ENCODE data around the gene NTM.

Gene NTM

DNA sequence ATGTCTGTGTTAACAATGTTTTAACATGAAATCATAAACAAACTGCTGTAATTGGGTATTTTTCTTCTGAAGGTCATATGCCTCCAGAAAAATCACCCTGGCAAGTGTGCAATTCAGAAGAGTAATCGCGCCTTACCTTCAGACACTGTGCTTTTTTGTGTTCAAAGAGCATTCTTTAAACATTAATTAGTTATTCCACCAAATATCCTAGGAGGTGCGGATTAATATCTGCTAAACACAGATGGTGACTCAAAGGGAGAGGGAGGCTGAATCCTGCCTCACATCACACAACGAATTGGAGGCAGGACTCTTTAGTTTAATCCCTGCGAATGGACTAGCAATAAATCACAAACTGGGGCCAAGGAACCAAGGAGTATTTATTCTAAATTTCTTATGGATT is 213.0 kb downstream of the NTM start:
- Histone ChIP-seq H3K27me3 (replicated peaks; ENCODE audit: control insufficient read depth, insufficient read depth, low read length, poor library complexity, severe bottlenecking) (no peaks in the 10 kb centered on the region), H3K36me3 (ENCODE audit: control insufficient read depth, insufficient read depth, low read length) (no peaks in the 10 kb centered on the region), H3K9me3 (ENCODE audit: control insufficient read depth, low read length) (no peaks in the 10 kb centered on the region), H3K4me3 (ENCODE audit: insufficient read depth, low read depth, low read length, poor library complexity, severe bottlenecking) (no peak overlapping the region), H3K27ac (ENCODE audit: insufficient read depth, low read length, poor library complexity, severe bottlenecking) (no peak overlapping the region), H3K4me1 (ENCODE audit: control insufficient read depth, insufficient read depth, low read length, poor library complexity, severe bottlenecking) (no peaks in the 10 kb centered on the region)
- no peak for DNase-seq

DNA sequence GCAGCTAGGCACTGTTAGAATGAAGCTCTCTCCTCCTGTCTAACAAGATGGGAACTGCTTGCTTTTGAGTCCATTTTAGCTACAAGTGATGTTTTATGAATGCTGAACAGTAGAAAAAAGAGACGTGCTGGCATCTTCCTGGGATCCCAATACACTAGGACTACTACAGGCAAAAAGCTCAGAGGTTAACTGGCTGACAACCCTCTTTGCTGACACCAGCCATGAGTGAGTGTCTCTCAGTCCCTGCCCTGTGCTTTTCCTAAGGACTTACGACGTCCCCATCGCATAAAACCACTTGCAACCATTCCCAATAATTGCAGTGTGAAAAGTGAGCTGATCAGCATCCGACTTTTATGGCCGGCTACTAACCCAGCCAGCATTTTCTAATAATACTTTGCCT is 213.5 kb downstream of the NTM start:
- no peak for DNase-seq
- no peaks in the 10 kb centered on the region for H3K9me3 ChIP-seq (ENCODE audit: control insufficient read depth, low read length)
- no peak overlapping the region for H3K4me3 ChIP-seq (ENCODE audit: insufficient read depth, low read depth, low read length, poor library complexity, severe bottlenecking)
- H3K27ac ChIP-seq (ENCODE audit: insufficient read depth, low read length, poor library complexity, severe bottlenecking), result no peak overlapping the region
- H3K4me1 ChIP-seq (ENCODE audit: control insufficient read depth, insufficient read depth, low read length, poor library complexity, severe bottlenecking), result no peaks in the 10 kb centered on the region
- no peaks in the 10 kb centered on the region for H3K27me3 ChIP-seq (replicated peaks; ENCODE audit: control insufficient read depth, insufficient read depth, low read length, poor library complexity, severe bottlenecking)
- H3K36me3 ChIP-seq (ENCODE audit: control insufficient read depth, insufficient read depth, low read length), result no peaks in the 10 kb centered on the region

- H3K4me3 ChIP-seq (ENCODE audit: insufficient read depth, low read depth, low read length, poor library complexity, severe bottlenecking), result no peak overlapping the region
- DNase-seq, result no peak
These were observed 214.6 kb downstream of the NTM start for GRCh38 chr11:131584785-131585592.

GRCh38 chr11:131588057-131588456 is 217.6 kb downstream of the NTM start:
- Histone ChIP-seq H3K27me3 (replicated peaks; ENCODE audit: control insufficient read depth, insufficient read depth, low read length, poor library complexity, severe bottlenecking) (no peaks in the 10 kb centered on the region), H3K4me1 (ENCODE audit: control insufficient read depth, insufficient read depth, low read length, poor library complexity, severe bottlenecking) (no peaks in the 10 kb centered on the region), H3K4me3 (ENCODE audit: insufficient read depth, low read depth, low read length, poor library complexity, severe bottlenecking) (no peak overlapping the region), H3K27ac (ENCODE audit: insufficient read depth, low read length, poor library complexity, severe bottlenecking) (no peak overlapping the region), H3K9me3 (ENCODE audit: control insufficient read depth, low read length) (no peaks in the 10 kb centered on the region), H3K36me3 (ENCODE audit: control insufficient read depth, insufficient read depth, low read length) (no peaks in the 10 kb centered on the region)
- no peak for DNase-seq

More at GRCh38 chr11:131584785-131585592, 214.6 kb downstream of the NTM start:
- Histone ChIP-seq H3K9me3 (ENCODE audit: control insufficient read depth, low read length) (no peaks in the 10 kb centered on the region), H3K27ac (ENCODE audit: insufficient read depth, low read length, poor library complexity, severe bottlenecking) (no peak overlapping the region), H3K36me3 (ENCODE audit: control insufficient read depth, insufficient read depth, low read length) (no peaks in the 10 kb centered on the region), H3K4me1 (ENCODE audit: control insufficient read depth, insufficient read depth, low read length, poor library complexity, severe bottlenecking) (no peaks in the 10 kb centered on the region), H3K27me3 (replicated peaks; ENCODE audit: control insufficient read depth, insufficient read depth, low read length, poor library complexity, severe bottlenecking) (no peaks in the 10 kb centered on the region)

DNA sequence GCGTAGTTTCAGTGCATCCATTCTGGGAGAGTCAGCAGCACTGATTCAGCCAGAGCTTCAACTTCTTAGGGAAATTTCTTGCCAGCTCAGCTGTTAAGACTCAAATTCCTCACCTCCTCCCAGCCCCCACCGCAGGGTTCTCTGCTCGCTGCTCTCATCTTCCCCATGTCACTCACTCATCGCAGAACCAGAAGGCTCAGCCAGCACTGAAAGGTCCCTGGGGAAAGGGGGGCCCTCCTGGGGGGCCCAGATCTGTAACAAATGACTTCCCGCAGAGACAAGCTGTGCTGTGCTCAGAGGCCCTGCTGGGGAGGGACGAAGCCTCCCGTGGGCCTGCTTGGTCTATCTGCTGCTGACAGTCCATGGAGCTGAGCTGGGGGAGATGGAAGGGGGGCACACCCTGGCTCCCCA is 220.6 kb downstream of the NTM start:
- no peak overlapping the region for H3K27ac ChIP-seq (ENCODE audit: insufficient read depth, low read length, poor library complexity, severe bottlenecking)
- no peaks in the 10 kb centered on the region for H3K4me1 ChIP-seq (ENCODE audit: control insufficient read depth, insufficient read depth, low read length, poor library complexity, severe bottlenecking)
- H3K27me3 ChIP-seq (replicated peaks; ENCODE audit: control insufficient read depth, insufficient read depth, low read length, poor library complexity, severe bottlenecking), result no peaks in the 10 kb centered on the region
- no peaks in the 10 kb centered on the region for H3K9me3 ChIP-seq (ENCODE audit: control insufficient read depth, low read length)
- DNase-seq, result no peak
- H3K4me3 ChIP-seq (ENCODE audit: insufficient read depth, low read depth, low read length, poor library complexity, severe bottlenecking), result no peak overlapping the region
- no peaks in the 10 kb centered on the region for H3K36me3 ChIP-seq (ENCODE audit: control insufficient read depth, insufficient read depth, low read length)

GRCh38 chr11:131592152-131592551 is 221.7 kb downstream of the NTM start:
- no peak for DNase-seq
- H3K27me3 ChIP-seq (replicated peaks; ENCODE audit: control insufficient read depth, insufficient read depth, low read length, poor library complexity, severe bottlenecking), result no peaks in the 10 kb centered on the region
- no peak overlapping the region for H3K4me3 ChIP-seq (ENCODE audit: insufficient read depth, low read depth, low read length, poor library complexity, severe bottlenecking)
- H3K27ac ChIP-seq (ENCODE audit: insufficient read depth, low read length, poor library complexity, severe bottlenecking), result no peak overlapping the region
- H3K4me1 ChIP-seq (ENCODE audit: control insufficient read depth, insufficient read depth, low read length, poor library complexity, severe bottlenecking), result no peaks in the 10 kb centered on the region
- H3K9me3 ChIP-seq (ENCODE audit: control insufficient read depth, low read length), result no peaks in the 10 kb centered on the region
- H3K36me3 ChIP-seq (ENCODE audit: control insufficient read depth, insufficient read depth, low read length), result no peaks in the 10 kb centered on the region

DNA sequence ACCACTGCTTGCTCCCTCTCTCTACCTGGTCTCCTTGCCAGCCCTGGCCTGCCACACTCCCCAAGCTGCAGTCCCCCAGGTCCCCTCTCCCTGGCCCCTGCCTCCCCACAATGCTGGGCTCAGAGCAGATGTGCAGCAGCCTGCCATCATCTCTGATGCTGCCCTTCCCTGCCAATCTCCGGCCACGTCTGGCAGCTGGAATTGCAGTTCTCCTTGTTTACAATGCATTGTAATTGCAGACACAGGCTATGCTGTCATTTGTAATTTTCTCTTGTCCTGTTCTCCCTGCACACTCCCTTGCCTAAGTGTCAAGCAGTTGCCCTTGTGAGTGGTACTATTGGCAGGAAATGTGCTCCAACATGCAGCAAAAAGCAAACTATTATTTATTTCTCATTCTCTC is 222.3 kb downstream of the NTM start:
- H3K27me3 ChIP-seq (replicated peaks; ENCODE audit: control insufficient read depth, insufficient read depth, low read length, poor library complexity, severe bottlenecking), result no peaks in the 10 kb centered on the region
- no peak overlapping the region for H3K4me3 ChIP-seq (ENCODE audit: insufficient read depth, low read depth, low read length, poor library complexity, severe bottlenecking)
- no peaks in the 10 kb centered on the region for H3K4me1 ChIP-seq (ENCODE audit: control insufficient read depth, insufficient read depth, low read length, poor library complexity, severe bottlenecking)
- no peaks in the 10 kb centered on the region for H3K9me3 ChIP-seq (ENCODE audit: control insufficient read depth, low read length)
- DNase-seq, result no peak
- H3K36me3 ChIP-seq (ENCODE audit: control insufficient read depth, insufficient read depth, low read length), result no peaks in the 10 kb centered on the region
- H3K27ac ChIP-seq (ENCODE audit: insufficient read depth, low read length, poor library complexity, severe bottlenecking), result no peak overlapping the region

- Histone ChIP-seq H3K27ac (ENCODE audit: insufficient read depth, low read length, poor library complexity, severe bottlenecking) (no peak overlapping the region), H3K27me3 (replicated peaks; ENCODE audit: control insufficient read depth, insufficient read depth, low read length, poor library complexity, severe bottlenecking) (no peaks in the 10 kb centered on the region), H3K9me3 (ENCODE audit: control insufficient read depth, low read length) (no peaks in the 10 kb centered on the region), H3K36me3 (ENCODE audit: control insufficient read depth, insufficient read depth, low read length) (no peaks in the 10 kb centered on the region), H3K4me3 (ENCODE audit: insufficient read depth, low read depth, low read length, poor library complexity, severe bottlenecking) (no peak overlapping the region), H3K4me1 (ENCODE audit: control insufficient read depth, insufficient read depth, low read length, poor library complexity, severe bottlenecking) (no peaks in the 10 kb centered on the region)
- no peak for DNase-seq
These were observed 222.9 kb downstream of the NTM start for GRCh38 chr11:131593301-131593700.

- Histone ChIP-seq H3K4me3 (ENCODE audit: insufficient read depth, low read depth, low read length, poor library complexity, severe bottlenecking) (no peak overlapping the region), H3K36me3 (ENCODE audit: control insufficient read depth, insufficient read depth, low read length) (no peaks in the 10 kb centered on the region), H3K27ac (ENCODE audit: insufficient read depth, low read length, poor library complexity, severe bottlenecking) (no peak overlapping the region), H3K9me3 (ENCODE audit: control insufficient read depth, low read length) (no peaks in the 10 kb centered on the region), H3K27me3 (replicated peaks; ENCODE audit: control insufficient read depth, insufficient read depth, low read length, poor library complexity, severe bottlenecking) (no peaks in the 10 kb centered on the region), H3K4me1 (ENCODE audit: control insufficient read depth, insufficient read depth, low read length, poor library complexity, severe bottlenecking) (no peaks in the 10 kb centered on the region)
- DNase-seq, result no peak
These were observed 225.4 kb downstream of the NTM start for GRCh38 chr11:131595797-131596196.

DNA sequence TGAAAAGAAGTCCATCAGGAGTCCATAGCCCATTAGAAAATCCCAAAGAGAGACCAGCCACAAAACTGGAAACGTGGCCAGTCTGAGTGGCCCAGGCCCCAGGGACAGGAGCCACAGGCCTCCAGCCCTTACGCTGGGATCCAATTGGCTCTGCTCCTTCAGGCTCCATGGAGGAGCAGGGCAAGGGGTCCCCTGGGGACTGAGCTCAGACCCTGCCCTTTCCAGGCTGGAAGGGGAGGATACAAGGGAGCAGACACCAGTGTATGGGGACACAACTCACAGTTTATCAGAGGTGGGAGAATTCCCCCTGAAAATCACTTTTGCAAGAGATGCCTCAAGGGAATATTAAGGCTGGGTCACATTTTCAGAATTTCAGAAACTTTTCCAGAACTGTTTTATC is 227.5 kb downstream of the NTM start:
- H3K27ac ChIP-seq (ENCODE audit: insufficient read depth, low read length, poor library complexity, severe bottlenecking), result no peak overlapping the region
- no peaks in the 10 kb centered on the region for H3K9me3 ChIP-seq (ENCODE audit: control insufficient read depth, low read length)
- H3K4me1 ChIP-seq (ENCODE audit: control insufficient read depth, insufficient read depth, low read length, poor library complexity, severe bottlenecking), result no peaks in the 10 kb centered on the region
- DNase-seq, result no peak
- H3K36me3 ChIP-seq (ENCODE audit: control insufficient read depth, insufficient read depth, low read length), result no peaks in the 10 kb centered on the region
- no peaks in the 10 kb centered on the region for H3K27me3 ChIP-seq (replicated peaks; ENCODE audit: control insufficient read depth, insufficient read depth, low read length, poor library complexity, severe bottlenecking)
- no peak overlapping the region for H3K4me3 ChIP-seq (ENCODE audit: insufficient read depth, low read depth, low read length, poor library complexity, severe bottlenecking)

Data from effector memory CD4-positive, alpha-beta T cell (primary cell).